GM18526 (cell line): ENCODE results near the gene SOWAHC.

Experiments
- POLR2A ChIP-seq: IDR thresholded peaks from 3 replicates; pipeline ENCODE4 v1.6.1; 2011; ENCODE audit not compliant: insufficient read length; ENCODE audit errors: extremely low read depth

The SOWAHC gene

GRCh38 chr2:109611467-109612095, 2.6 kb upstream of the SOWAHC start:
- no peak for TF ChIP-seq POLR2A

- TF ChIP-seq POLR2A = peak; percentile 22
Measured at GRCh38 chr2:109613081-109613921, 863 bp upstream of the SOWAHC start.

GRCh38 chr2:109614715-109615636, 812 bp downstream of the SOWAHC start:
- TF ChIP-seq POLR2A = no peak

- TF ChIP-seq POLR2A = no peak
Measured at GRCh38 chr2:109615637-109616144, 1.5 kb downstream of the SOWAHC start.

- TF ChIP-seq POLR2A = no peak
Measured at GRCh38 chr2:109616184-109616583, 2.0 kb downstream of the SOWAHC start.

- TF ChIP-seq POLR2A = no peak
Measured at GRCh38 chr2:109619032-109619615, 5.0 kb downstream of the SOWAHC start.

GRCh38 chr2:109623297-109623696, 9.1 kb downstream of the SOWAHC start:
- no peak for TF ChIP-seq POLR2A

GRCh38 chr2:109623923-109624322, 9.8 kb downstream of the SOWAHC start:
- no peak for TF ChIP-seq POLR2A

GRCh38 chr2:109624339-109624738, 10.2 kb downstream of the SOWAHC start:
- no peak for TF ChIP-seq POLR2A

- no peak for TF ChIP-seq POLR2A
Measured at GRCh38 chr2:109629867-109630266, 15.7 kb downstream of the SOWAHC start.

- TF ChIP-seq POLR2A = no peak
Measured at GRCh38 chr2:109630441-109631430, 16.6 kb downstream of the SOWAHC start.

GRCh38 chr2:109631741-109632140, 17.6 kb downstream of the SOWAHC start:
- TF ChIP-seq POLR2A = no peak

GRCh38 chr2:109632158-109632789, 18.1 kb downstream of the SOWAHC start:
- TF ChIP-seq POLR2A = no peak
